Measurements from ENCODE around the gene SPIN2B. TPM values are rescaled to one million over a fixed set of nuclear protein-coding genes. Genes with fewer than 3 reads are reported as not detected.
"Not testable (repeated sequence)": the region's sequence is repeated elsewhere in the genome, so short reads cannot be mapped to it uniquely, and the experiment has no call there.

Gene SPIN2B
- total RNA-seq, 2 donors from 2014 or later = 6.0 to 10.6 TPM

DNA sequence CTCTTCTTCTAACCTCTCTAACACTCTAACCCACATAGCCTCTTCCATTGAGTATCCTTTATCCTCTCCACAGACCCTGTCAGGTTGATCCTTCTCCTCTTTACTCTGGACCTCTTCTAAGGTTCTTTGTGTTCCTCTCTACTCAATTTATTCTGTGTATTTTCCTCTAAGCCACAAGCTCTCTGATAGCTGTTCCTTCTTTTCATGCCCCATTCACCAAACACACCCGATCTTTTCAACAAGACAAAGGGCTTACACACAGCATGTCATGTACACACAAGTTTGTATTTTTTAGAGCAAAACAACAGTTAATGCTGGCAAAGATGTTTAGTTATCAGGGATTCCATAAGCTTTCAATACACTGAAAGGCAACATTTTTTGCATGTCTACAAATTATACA lies 1.9 kb downstream of the SPIN2B start:
- intact Hi-C loops (cut with DNase I) = no loop called here
- no peaks in the 10 kb centered on the region for H3K4me1 ChIP-seq (replicated peaks)
- H3K27ac ChIP-seq = no peak overlapping the region
- no peak overlapping the region for H3K4me3 ChIP-seq
- no peaks in the 10 kb centered on the region for H3K36me3 ChIP-seq
- no peak for DNase-seq (ENCODE audit: low spot score)
- no peaks in the 10 kb centered on the region for H3K27me3 ChIP-seq (replicated peaks; ENCODE audit: insufficient read depth)
- no peak for TF ChIP-seq POLR2AphosphoS5 (IDR thresholded peaks at IDR 0.05)
- WGBS = 73% methylated on average over 1 of the region's 1 CpG
- H3K9me3 ChIP-seq = no peaks in the 10 kb centered on the region

GRCh38 chrX:57117566-57117965 lies 3.8 kb downstream of the SPIN2B start:
- H3K9me3 ChIP-seq; H3K27ac ChIP-seq; intact Hi-C loops (cut with DNase I); H3K27me3 ChIP-seq (replicated peaks; ENCODE audit: insufficient read depth); DNase-seq (ENCODE audit: low spot score); H3K4me3 ChIP-seq; H3K4me1 ChIP-seq (replicated peaks); H3K36me3 ChIP-seq: not testable (repeated sequence)
- WGBS = 16% methylated on average over 4 of the region's 4 CpGs

- WGBS = 88% methylated on average over 2 of the region's 2 CpGs
- TF ChIP-seq, protein P1, sequence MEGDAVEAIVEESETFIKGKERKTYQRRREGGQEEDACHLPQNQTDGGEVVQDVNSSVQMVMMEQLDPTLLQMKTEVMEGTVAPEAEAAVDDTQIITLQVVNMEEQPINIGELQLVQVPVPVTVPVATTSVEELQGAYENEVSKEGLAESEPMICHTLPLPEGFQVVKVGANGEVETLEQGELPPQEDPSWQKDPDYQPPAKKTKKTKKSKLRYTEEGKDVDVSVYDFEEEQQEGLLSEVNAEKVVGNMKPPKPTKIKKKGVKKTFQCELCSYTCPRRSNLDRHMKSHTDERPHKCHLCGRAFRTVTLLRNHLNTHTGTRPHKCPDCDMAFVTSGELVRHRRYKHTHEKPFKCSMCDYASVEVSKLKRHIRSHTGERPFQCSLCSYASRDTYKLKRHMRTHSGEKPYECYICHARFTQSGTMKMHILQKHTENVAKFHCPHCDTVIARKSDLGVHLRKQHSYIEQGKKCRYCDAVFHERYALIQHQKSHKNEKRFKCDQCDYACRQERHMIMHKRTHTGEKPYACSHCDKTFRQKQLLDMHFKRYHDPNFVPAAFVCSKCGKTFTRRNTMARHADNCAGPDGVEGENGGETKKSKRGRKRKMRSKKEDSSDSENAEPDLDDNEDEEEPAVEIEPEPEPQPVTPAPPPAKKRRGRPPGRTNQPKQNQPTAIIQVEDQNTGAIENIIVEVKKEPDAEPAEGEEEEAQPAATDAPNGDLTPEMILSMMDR (IDR thresholded peaks at IDR 0.05) = no peak
- TF ChIP-seq POLR2A (IDR thresholded peaks at IDR 0.05) (no peak), POLR2AphosphoS5 (IDR thresholded peaks at IDR 0.05) (no peak)
- DNase-seq (ENCODE audit: low spot score) = no peak
Observed at GRCh38 chrX:57104921-57105398, 16.4 kb downstream of the SPIN2B start.

GRCh38 chrX:57104406-57104805 lies 16.9 kb downstream of the SPIN2B start:
- DNase-seq (ENCODE audit: low spot score) = no peak
- H3K9me3 ChIP-seq = no peaks in the 10 kb centered on the region
- H3K27ac ChIP-seq = no peak overlapping the region
- TF ChIP-seq POLR2AphosphoS5 (IDR thresholded peaks at IDR 0.05) (no peak), POLR2A (IDR thresholded peaks at IDR 0.05) (no peak)
- TF ChIP-seq, protein P1 (IDR thresholded peaks at IDR 0.05) = no peak
- H3K27me3 ChIP-seq (replicated peaks; ENCODE audit: insufficient read depth) = no peaks in the 10 kb centered on the region
- H3K36me3 ChIP-seq = no peaks in the 10 kb centered on the region
- H3K4me3 ChIP-seq = no peak overlapping the region
- intact Hi-C loops (cut with DNase I) = no loop called here
- 83% methylated on average over 4 of the region's 4 CpGs for WGBS
- no peaks in the 10 kb centered on the region for H3K4me1 ChIP-seq (replicated peaks)

More at GRCh38 chrX:57104921-57105398, 16.4 kb downstream of the SPIN2B start:
- Histone ChIP-seq H3K27me3 (replicated peaks; ENCODE audit: insufficient read depth) (no peaks in the 10 kb centered on the region), H3K4me1 (replicated peaks) (no peaks in the 10 kb centered on the region), H3K36me3 (no peaks in the 10 kb centered on the region), H3K27ac (no peak overlapping the region), H3K4me3 (no peak overlapping the region), H3K9me3 (no peaks in the 10 kb centered on the region)
- intact Hi-C loops (cut with DNase I) = no loop called here

- H3K4me1 ChIP-seq (replicated peaks) = no peaks in the 10 kb centered on the region
- no peaks in the 10 kb centered on the region for H3K9me3 ChIP-seq
- no peak overlapping the region for H3K27ac ChIP-seq
- H3K36me3 ChIP-seq = no peaks in the 10 kb centered on the region
- TF ChIP-seq POLR2A (IDR thresholded peaks at IDR 0.05) (no peak), POLR2AphosphoS5 (IDR thresholded peaks at IDR 0.05) (no peak)
- TF ChIP-seq, protein P1 (IDR thresholded peaks at IDR 0.05) = no peak
- intact Hi-C loops (cut with DNase I) = no loop called here
- H3K4me3 ChIP-seq = no peak overlapping the region
- no peak for DNase-seq (ENCODE audit: low spot score)
- WGBS = 93% methylated on average over 3 of the region's 3 CpGs
- no peaks in the 10 kb centered on the region for H3K27me3 ChIP-seq (replicated peaks; ENCODE audit: insufficient read depth)
Observed at GRCh38 chrX:57103489-57103888, 17.9 kb downstream of the SPIN2B start.

- H3K4me1 ChIP-seq (replicated peaks); H3K27ac ChIP-seq; intact Hi-C loops (cut with DNase I); H3K4me3 ChIP-seq; H3K27me3 ChIP-seq (replicated peaks; ENCODE audit: insufficient read depth); H3K36me3 ChIP-seq; DNase-seq (ENCODE audit: low spot score); H3K9me3 ChIP-seq: not testable (repeated sequence)
- WGBS = 80% methylated on average over 4 of the region's 6 CpGs
Observed at GRCh38 chrX:57102918-57103317, 18.4 kb downstream of the SPIN2B start.
